Measurements from ENCODE around the gene MRFAP1L1.

The MRFAP1L1 gene

DNA sequence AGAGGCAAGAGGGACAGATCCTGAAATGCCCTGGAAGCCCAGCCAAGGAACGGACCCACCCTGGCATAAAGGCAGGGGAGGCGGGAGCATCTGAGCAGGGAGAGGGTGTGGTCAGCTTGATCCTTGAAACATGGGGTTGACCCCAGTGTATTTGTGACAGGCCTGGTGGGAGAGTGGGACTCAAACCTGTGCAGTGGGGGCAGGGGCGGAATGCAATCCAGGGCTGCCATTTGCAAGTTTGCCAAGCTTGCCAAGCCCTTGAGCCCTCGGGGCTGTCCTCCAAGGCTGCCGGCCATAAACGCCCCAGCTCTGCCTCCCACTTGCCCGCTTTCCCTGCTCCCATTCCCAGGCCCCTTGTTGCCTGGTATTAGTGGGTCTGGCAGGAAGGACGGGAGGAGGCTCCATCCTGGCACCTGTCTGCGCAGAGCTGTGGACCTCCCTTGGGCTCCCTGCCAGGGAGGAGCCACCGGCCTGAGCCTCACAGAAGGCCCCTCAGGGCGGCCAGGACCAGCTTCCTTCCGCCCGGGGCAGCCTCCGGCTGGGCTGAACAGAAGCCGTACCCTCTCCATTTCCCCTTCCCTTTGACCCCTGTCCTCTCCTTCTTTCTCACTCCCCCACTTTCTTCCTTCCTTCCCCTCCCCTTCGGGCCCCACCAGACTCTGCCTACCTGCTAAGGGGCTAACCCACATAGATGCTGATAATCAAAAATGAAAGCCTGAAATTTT is 15.3 kb downstream of the MRFAP1L1 start:
- DNase-seq (ENCODE audit: low read depth): no peak
- peak overlapping the region; percentile 34 for H3K4me3 ChIP-seq (ENCODE audit: low read length)
- TF ChIP-seq CTCF (IDR thresholded peaks at IDR 0.05; ENCODE audit: insufficient read depth, low read depth, low read length, missing control alignments): no peak

DNA sequence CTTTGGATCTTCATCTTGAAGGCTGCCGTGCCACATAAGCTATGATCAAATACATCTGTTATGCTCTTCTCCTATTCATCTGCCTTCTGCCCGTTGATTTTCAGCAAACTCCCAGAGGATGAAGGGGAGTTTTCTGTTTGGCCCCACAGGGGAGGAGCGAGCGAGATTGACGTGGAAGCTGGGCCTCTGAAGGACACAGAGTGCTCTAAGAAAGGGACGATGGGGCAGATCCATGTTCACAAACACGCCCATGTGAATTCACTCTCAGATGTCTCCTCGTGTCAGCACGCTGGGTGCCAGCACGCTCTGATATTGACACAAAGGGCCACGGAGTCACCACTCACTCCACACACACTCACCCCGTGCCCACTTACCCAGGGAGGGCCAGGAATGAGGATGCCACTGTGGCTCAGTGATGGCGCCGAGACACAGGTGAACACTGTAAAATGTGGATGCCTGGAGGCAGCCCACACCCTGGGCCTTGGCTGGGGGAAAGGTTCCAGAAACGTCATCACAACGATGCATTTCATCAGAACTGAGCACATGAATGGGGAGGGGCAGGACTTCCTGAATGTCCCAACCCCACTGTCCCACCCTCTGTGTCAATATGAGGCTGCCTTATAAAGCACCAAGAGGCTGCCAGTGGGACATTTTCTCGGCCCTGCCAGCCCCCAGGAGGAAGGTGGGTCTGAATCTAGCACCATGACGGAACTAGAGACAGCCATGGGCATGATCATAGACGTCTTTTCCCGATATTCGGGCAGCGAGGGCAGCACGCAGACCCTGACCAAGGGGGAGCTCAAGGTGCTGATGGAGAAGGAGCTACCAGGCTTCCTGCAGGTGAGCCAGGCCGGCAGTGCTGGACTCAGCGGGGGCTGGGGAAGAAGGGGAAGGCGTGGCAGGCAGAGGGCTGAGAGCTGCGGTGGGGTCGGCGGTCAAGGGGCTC is 16.2 kb downstream of the MRFAP1L1 start, which contains the start of gene S100P:
S100P (plus strand) TSS at position 648 of the 946 bp plus-strand sequence; CDS start at position 703, 55 bp downstream.
- H3K4me3 ChIP-seq (ENCODE audit: low read length): peak within 1 kb of the TSS; percentile 34
- peak; percentile 50 for DNase-seq (ENCODE audit: low read depth)
- no peak for TF ChIP-seq CTCF (IDR thresholded peaks at IDR 0.05; ENCODE audit: insufficient read depth, low read depth, low read length, missing control alignments)

- DNase-seq (ENCODE audit: low read depth): peak; percentile 70
- TF ChIP-seq CTCF (IDR thresholded peaks at IDR 0.05; ENCODE audit: insufficient read depth, low read depth, low read length, missing control alignments): no peak
- no peak overlapping the region for H3K4me3 ChIP-seq (ENCODE audit: low read length)
These were observed 16.9 kb downstream of the MRFAP1L1 start for GRCh38 chr4:6692806-6693205.

DNA sequence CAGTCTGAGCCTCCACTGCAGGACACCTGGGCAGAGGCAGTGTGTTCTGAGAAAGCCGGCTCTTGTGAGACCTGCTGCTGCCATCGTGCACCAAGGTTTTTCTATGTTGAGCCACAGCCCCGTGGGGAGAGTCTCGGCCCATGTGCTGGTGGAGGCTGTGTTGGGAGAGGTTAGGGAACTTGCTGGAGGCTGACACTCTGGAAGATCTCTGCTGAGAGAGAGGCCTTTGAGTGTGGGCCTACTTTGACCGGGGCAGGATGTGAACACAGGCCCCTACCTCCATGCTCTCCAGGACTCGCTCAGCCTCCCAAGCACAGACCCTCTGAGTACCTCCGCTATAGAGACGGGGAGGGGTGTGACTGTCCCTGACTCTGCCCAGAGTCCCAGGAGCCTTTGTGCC is 17.3 kb downstream of the MRFAP1L1 start:
- no peak for TF ChIP-seq CTCF (IDR thresholded peaks at IDR 0.05; ENCODE audit: insufficient read depth, low read depth, low read length, missing control alignments)
- no peak overlapping the region for H3K4me3 ChIP-seq (ENCODE audit: low read length)

GRCh38 chr4:6689506-6689960 is 20.1 kb downstream of the MRFAP1L1 start:
- no peak for DNase-seq (ENCODE audit: low read depth)
- H3K4me3 ChIP-seq (ENCODE audit: low read length): no peak overlapping the region
- TF ChIP-seq CTCF (IDR thresholded peaks at IDR 0.05; ENCODE audit: insufficient read depth, low read depth, low read length, missing control alignments): no peak

More for the DNA sequence above, 17.3 kb downstream of the MRFAP1L1 start:
- DNase-seq (ENCODE audit: low read depth): no peak

DNA sequence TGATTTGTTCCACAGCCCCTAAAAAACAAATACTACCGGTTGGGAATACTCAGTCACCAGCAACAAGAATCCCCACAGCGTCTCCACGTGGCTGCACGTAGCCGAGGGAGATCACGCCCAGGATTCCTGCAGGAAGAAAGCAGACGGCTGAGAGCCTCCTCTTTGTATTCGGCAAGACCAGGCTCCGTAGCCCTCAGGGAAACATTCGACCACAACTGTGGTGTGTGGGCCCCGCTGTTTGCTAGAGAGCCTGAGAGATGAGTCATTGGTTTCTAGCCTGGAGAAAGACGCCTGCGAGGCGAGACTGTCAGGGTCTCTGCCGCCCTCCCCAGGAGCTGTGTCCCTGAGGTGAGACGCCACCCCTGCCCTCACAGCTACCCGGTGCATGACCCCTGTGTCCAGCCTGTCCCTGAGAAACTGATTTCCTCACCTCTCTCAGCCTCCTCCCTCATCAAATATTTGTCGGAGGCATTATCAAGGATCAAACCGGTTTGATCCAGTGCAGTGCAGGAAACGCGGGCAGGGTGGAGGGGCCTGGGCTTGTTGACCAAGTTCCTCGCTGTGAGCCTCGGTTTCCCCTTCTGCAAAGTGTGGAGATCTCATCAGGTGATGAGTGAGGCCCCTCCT is 20.7 kb downstream of the MRFAP1L1 start:
- peak; percentile 23 for TF ChIP-seq CTCF (IDR thresholded peaks at IDR 0.05; ENCODE audit: insufficient read depth, low read depth, low read length, missing control alignments)
- no peak overlapping the region for H3K4me3 ChIP-seq (ENCODE audit: low read length)
- peak; percentile 94 for DNase-seq (ENCODE audit: low read depth)

Measured in epithelial cell of esophagus (primary cell).